Activated CD4-positive, alpha-beta T cell treated with anti-CD3 and anti-CD28 coated beads, Interleukin-2, amount 50 U/mL, for 1 hour (primary cell): ENCODE data around the gene ESPN.
"Not testable (repeated sequence)": the region's sequence is repeated elsewhere in the genome, so short reads cannot be mapped to it uniquely, and the experiment has no call there.

Experiments used
- DNase-seq: peaks from one replicate; pipeline ENCODE4 v3.0.0-alpha.2; 2020

The ESPN gene

GRCh38 chr1:6428453-6428852 lies 3.9 kb downstream of the ESPN start:
- not testable (repeated sequence) for DNase-seq

- DNase-seq = not testable (repeated sequence)
These were observed 5.3 kb downstream of the ESPN start for GRCh38 chr1:6429660-6430411.

GRCh38 chr1:6431645-6432579 lies 7.3 kb downstream of the ESPN start:
- DNase-seq = not testable (repeated sequence)

GRCh38 chr1:6434186-6434585 lies 9.6 kb downstream of the ESPN start:
- no peak for DNase-seq

- DNase-seq = no peak
These were observed 10.6 kb downstream of the ESPN start for GRCh38 chr1:6435129-6435528.

- DNase-seq = no peak
These were observed 11.0 kb downstream of the ESPN start for GRCh38 chr1:6435547-6435946.

- not testable (repeated sequence) for DNase-seq
These were observed 11.7 kb downstream of the ESPN start for GRCh38 chr1:6436277-6436676.

- DNase-seq = not testable (repeated sequence)
These were observed 12.6 kb downstream of the ESPN start for GRCh38 chr1:6437012-6437700.

- DNase-seq = peak; percentile 71
These were observed 13.5 kb downstream of the ESPN start for GRCh38 chr1:6438047-6438525.

GRCh38 chr1:6440198-6441126 lies 15.9 kb downstream of the ESPN start:
- DNase-seq = peak; percentile 75

- no peak for DNase-seq
These were observed 17.0 kb downstream of the ESPN start for GRCh38 chr1:6441586-6441985.

- DNase-seq = no peak
These were observed 19.0 kb downstream of the ESPN start for GRCh38 chr1:6443339-6444115.

- no peak for DNase-seq
These were observed 19.8 kb downstream of the ESPN start for GRCh38 chr1:6444377-6444776.

GRCh38 chr1:6445062-6445763 lies 20.6 kb downstream of the ESPN start:
- peak; percentile 52 for DNase-seq

GRCh38 chr1:6445929-6446328 lies 21.4 kb downstream of the ESPN start:
- not testable (repeated sequence) for DNase-seq

GRCh38 chr1:6446665-6447015 lies 22.1 kb downstream of the ESPN start:
- no peak for DNase-seq

GRCh38 chr1:6447016-6447817 lies 22.6 kb downstream of the ESPN start:
- no peak for DNase-seq

GRCh38 chr1:6447818-6448748 lies 23.5 kb downstream of the ESPN start:
- peak; percentile 63 for DNase-seq
